Activated gamma-delta T cell (primary cell): Measurements from ENCODE around the gene ZBTB46.
"Not testable (repeated sequence)": the region's sequence is repeated elsewhere in the genome, so short reads cannot be mapped to it uniquely, and the experiment has no call there.

Source experiments
- DNase-seq: peaks from one replicate; lab custom pipeline; 2025; lab: John Stamatoyannopoulos, UW

ZBTB46 gene

DNA sequence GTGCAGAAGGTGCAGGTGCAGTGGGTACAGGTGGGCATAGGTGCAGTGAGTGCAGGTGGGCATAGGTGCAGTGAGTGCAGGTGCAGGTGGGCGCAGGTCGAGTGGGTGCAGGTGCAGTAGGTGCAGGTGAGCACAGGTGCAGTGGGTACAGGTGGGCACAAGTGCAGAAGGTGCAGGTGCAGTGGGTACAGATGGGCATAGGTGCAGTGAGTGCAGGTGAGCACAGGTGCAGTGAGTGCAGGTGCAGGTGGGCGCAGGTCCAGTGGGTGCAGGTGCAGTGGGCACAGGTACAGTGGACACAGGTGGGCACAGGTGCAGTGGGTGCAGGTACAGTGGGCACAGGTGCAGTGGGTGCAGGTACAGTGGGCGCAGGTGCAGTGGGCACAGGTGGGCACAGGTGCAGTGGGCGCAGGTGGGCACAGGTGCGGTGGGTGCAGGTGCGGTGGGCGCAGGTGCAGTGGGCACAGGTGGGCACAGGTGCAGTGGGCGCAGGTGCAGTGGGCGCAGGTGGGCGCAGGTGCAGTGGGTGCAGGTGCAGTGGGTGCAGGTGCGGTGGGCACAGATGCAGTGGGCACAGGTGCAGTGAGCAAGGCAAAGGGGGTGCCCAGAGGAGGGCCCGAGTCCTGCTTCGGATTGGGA is 15.3 kb downstream of the ZBTB46 start:
- DNase-seq, result no peak

DNA sequence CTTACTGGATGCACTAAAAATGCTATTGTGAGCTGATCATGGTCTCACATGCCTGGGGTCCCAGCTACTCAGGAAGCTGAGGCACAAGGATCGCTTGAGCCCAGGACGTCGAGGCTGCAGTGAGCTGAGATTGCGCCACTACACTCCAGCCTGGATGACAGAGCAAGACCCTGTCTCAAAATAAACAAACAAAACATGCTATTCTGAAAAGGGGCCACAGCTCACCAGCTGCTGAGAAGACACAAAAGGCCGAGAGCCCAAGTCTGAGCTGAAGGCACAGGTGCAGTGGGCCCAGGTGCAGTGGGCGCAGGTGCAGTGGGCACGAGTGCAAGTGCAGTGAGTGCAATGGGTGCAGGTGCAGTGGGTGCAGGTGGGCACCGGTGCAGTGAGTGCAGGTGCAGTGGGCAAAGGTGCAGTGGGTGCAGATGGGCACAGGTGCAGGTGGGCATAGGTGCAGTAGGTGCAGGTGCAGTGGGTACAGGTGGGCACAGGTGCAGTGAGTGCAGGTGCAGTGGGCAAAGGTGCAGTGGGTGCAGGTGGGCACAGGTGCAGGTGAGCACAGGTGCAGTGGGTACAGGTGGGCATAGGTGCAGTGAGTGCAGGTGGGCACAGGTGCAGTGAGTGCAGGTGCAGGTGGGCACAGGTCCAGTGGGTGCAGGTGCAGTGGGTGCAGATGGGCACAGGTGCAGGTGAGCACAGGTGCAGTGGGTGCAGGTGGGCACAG is 16.0 kb downstream of the ZBTB46 start:
- no peak for DNase-seq

DNA sequence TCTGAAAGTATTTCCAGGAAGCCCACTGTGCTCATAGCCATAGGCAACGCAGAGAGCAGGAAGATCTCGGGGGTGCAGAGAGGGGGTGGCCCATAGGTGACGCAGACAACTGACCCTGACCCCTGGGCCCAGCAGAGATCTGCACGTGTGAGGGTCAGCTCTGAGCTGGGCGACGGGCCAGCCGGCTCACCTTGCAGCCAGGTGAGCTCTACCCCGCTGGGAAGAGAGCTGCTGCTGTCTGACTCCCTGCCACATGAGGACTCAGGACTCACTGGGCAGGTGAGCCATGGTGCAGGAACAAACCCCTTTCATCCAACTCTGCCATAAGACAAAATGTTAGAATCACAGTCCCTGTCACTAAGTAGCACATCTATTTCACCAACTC is 19.6 kb downstream of the ZBTB46 start:
- no peak for DNase-seq

DNA sequence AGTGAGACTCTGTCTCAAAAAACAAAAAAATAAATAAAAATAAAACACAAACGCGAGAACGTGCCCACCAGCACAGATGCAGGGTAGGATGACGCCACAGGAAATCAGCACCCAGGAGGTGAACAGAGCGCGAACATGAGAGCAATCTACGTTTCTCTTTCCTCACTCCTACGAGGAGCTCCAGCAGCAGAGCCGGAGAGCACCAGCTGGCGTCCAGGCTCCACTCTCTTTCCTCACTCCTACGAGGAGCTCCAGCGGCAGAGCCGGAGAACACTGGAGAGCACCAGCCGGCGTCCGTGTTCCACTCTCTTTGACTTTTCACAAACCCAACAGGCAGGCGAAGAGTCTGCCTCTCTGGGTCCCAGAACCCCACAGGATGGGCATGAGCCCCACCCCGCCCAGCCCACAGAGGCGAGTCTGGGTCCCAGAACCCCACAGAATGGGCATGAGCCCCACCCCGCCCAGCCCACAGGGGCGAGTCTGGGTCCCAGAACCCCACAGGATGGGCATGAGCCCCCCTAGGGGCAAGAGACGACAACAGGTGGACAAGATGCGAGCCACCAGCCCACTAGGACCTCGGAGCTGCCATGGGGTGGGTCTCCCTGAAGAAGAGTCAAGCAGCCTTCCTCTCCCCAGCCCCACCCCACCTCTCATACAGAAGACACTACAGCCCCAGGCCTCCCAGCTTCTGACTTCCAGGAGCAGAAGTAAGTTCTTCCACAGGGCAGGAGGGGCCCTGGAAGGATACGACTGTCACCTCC is 20.2 kb downstream of the ZBTB46 start:
- no peak for DNase-seq

DNA sequence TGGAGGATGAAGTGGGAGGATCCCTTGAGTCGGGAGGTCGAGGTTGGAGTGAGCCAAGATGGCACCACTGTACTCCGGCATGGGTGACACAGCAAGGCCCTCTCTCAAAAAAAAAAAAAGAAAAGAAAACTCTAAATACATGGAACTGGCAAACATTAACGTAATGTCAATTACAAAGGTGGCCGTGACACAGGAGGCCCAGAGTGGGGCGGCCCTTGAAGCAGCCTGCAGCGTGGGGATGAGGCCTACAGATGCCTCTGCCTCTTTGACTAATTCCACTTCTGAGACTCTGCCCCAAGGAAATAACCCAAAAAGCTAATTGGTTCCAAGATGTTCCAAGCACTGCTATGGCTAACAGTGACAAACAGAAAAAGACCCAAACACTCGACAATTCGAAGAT is 21.2 kb downstream of the ZBTB46 start:
- no peak for DNase-seq

DNA sequence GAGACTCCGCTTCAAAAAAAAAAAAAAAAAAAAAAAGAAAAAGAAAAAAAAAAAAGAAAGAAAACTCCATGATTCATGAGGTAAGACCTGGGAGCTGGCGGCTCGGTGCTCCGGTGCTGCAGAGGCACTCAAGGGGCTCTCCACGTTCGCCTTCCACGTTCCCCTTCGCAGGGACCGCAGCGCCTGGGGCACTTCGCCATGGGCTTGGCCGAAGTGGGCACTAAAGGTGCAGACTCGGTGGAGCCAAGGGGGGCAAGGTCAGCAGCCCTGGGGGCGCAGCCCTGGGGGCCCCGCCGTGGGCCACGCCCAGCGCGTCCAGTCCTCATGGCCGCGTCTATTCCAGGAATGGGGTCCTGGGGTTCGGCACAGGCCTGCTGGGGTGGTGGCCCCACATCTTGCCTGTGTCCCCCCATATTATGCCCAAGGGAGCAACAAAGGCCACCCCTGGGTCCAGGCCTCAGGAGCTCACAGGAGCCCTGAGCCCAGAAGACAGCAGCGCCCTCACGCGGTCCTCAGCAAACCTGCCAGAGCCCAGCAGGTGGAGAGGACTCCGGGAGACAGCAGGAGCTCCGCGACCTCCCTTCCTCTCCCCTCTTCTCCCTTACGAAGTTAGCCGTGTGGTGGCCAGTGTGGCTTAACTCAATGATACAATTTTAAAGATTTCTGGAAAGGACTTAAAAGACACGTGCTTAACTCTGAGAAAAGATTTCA is 21.9 kb downstream of the ZBTB46 start:
- no peak for DNase-seq

DNA sequence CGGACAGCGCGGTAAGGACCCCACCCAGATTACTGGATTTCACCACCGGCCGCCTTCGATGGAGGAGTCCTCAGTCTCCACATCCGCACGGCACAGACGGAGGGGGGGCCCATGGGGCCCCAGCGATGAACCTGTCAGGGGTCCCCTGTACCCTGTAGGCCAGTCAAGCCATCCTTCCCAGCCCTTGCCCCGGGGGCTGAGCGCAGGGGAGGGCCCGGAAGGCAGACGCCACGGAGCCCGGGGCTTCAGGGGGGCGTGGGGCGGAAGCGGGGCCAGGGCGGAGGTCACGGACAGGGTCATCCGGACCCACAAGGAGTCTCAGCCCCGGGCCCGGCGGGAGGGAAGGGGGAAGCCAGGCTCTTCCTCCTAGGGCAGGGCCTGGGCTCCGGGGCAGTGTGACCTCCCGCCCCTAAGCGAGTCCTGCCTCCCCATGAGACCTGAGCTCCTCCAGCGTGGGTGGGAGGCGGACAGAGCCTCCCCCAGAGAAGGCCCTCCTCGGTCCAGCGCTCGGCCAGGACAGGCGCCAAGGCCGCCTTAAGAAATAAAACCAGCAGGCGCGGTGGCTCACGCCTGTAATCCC is 22.8 kb downstream of the ZBTB46 start:
- DNase-seq, result no peak

DNA sequence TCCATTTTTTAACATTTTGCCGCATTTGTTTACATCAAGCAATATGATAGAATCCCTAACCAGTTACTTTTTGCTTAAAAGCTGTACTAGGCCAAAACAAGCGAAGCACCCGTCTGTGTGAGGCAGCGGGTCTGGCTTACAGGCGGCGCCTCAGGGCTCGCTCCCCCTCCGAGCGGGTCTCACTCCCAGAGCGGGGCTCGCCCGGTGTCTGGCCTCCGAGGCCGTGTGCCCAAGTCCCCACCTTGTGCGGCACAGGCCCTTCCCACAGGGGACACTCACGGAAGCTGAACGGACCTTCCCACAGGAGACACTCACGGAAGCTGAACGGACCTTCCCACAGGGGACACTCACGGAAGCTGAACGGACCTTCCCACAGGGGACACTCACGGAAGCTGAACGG is 23.4 kb downstream of the ZBTB46 start:
- DNase-seq, result no peak

DNA sequence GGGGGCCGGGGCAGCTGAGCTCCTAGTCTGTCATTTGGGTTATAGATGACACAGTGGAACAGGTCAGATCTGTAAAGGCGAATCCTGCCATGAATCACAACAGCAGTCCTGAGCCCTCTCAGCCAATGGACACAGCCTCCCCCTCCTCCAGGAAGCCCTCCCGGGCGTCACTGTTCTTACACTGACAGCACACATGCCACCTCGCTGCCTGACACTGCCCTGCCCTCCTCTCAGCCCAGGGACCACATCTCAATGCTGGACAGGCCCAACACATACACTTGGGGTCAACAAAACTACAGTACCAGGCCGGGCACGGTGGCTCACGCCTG is 26.8 kb downstream of the ZBTB46 start:
- no peak for DNase-seq

DNA sequence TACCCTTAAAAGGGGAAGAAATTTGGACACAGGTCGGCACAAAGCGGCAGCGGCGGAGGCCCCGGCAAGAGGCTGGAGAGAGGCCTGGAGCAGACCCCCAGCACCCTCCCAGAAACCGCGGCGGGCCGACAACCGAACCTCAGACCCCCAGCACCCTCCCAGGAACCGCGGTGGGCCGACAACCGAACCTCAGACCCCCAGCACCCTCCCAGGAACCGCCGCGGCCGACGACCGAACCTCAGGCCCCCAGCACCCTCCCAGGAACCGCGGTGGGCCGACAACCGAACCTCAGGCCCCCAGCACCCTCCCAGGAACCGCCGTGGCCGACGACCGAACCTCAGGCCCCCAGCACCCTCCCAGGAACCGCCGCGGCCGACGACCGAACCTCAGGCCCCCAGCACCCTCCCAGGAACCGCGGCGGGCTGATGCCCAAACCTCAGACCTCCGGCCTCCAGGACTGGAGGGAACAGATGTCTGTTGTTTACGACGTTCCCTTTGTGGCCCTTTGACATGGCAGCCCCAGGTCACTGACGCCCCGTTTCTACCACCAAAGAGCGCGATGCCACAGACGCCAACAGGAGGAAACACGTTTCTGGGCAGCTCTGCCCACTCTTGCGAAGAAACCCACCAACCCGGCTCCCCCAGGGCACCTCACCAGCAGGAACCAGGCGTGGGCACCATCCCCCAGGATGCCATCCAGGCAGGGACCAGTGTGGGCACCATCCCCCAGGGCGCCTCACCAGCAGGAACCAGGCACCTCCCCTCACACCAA is 28.4 kb downstream of the ZBTB46 start:
- DNase-seq, result no peak

DNA sequence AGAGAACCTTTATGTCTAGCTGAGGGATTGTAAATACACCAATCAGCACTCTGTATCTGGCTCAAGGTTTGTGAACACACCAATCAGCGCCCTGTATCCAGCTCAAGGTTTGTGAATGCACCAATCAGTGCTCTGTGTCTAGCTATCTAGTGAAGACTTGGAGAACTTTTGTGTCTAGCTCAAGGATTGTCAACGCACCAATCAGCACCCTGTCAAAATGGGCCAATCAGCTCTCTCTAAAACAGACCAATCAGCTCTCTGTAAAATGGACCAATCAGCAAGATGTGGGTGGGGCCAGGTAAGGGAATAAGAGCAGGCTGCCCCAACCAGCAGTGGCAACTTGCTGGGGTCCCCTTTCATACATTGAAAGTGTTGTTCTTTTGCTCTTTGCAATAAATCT is 29.9 kb downstream of the ZBTB46 start:
- not testable (repeated sequence) for DNase-seq

DNA sequence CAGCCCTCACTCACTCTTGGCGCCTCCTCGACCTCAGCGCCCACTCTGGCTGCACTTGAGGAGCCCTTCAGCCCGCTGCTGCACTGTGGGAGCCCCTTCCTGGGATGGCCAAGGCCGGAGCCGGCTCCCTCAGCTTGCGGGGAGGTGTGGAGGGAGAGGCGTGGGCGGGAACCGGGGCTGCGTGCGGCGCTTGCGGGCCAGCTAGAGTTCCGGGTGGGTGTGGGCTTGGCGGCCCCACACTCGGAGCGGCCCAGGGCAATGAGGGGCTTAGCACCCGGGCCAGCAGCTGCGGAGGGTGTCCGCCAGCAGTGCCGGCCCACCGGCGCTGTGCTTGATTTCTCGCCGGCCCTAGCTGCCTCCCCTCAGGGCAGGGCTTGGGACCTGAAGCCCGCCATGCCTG is 30.7 kb downstream of the ZBTB46 start:
- not testable (repeated sequence) for DNase-seq

DNA sequence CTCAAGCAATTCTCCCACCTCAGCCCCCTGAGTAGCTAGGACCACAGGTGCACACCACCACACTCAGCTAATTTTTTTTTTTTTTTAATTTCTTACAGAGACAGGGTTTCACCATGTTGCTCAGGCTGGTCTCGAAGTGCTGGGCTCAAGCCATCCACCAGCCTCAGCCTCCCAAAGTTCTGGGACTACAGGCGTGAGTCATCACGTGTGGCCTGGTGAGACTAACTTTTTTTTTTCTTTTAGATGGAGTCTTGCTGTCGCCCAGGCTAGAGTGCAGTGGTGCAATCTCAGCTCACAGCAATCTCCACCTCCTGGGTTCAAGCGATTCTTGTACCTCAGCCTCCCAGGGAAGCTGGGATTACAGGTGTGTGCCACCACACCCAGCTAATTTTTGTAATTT is 31.9 kb downstream of the ZBTB46 start:
- DNase-seq, result not testable (repeated sequence)

DNA sequence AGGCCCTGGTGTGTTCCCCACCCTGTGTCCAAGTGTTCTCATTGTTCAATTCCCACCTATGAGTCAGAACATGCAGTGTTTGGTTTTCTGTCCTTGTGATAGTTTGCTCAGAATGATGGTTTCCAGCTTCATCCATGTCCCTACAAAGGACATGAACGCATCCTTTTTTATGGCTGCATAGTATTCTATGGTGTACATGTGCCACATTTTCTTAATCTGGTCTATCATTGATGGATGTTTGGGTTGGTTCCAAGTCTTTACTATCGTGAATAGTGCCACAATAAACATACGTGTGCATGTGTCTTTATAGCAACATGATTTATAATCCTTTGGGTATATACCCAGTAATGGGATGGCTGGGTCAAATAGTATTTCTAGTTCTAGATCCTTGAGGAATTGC is 33.9 kb downstream of the ZBTB46 start:
- not testable (repeated sequence) for DNase-seq

DNA sequence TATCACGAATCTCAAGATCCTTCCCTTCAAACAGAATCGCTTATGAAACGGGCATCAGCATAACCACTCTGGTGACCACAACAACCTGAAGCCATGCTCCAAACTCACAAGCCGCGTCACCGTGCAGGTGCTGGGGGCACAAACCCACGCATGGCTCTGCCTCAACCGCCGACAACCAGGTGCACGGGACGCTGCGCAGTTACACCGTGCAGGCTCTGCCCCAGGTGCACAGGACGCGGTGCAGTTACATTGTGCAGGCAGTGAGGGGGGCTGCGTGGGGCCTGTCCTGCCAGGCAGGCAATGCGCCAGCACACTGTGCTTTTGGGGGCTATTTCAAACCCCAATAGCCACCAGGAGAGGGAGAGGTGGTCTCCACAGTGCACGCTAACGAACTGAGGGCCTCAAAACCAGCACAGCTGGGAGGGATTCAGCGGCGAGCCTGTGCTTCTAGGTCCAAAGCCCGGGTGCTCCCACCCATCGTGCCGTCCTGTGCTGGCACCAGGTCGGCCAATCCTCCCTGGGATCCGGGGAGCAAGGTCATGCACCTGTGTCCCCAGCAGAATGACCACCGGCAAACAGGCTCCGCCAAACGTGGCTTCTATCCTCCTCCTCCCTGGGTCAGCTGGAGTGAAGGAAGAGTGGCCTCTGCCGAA is 35.8 kb downstream of the ZBTB46 start:
- no peak for DNase-seq

DNA sequence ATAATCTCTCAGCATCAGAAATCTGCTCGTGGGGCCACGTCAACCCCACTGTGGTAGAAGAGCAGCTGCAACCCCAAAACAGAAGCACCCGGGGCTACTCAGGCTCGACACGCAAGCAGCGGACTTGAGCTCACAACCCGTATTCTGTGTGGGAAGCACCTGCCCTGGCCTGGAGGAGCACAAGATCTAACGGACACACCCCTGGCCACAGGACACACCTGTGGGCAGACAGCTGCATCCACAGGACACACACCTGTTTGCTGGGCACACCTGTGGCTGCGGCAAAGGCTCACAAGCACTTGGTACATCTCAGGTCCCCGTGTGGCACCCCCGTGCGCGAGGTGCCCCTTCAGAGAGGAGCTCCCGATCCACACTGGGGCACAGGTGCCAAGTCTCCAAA is 36.5 kb downstream of the ZBTB46 start:
- DNase-seq, result no peak

DNA sequence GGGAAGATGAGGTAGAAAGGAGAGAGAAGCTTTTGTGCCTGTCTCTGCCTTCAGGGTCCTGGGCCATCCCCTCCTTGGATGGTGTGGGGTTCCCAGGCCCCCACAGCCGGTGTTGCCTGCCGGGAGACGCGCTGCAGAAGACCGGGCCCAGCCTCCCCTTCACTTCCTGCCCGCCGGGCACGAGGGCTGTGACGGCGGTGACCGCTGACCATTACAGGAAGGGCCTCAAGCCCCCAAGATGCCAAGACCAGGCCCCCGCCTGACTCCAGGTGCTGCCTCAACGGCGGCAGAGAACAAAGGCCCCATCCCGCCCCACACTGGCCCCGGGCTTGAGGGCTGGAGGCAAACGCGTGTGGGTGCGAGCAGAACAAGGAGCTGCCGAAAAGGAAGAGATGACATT is 38.2 kb downstream of the ZBTB46 start:
- DNase-seq, result no peak

DNA sequence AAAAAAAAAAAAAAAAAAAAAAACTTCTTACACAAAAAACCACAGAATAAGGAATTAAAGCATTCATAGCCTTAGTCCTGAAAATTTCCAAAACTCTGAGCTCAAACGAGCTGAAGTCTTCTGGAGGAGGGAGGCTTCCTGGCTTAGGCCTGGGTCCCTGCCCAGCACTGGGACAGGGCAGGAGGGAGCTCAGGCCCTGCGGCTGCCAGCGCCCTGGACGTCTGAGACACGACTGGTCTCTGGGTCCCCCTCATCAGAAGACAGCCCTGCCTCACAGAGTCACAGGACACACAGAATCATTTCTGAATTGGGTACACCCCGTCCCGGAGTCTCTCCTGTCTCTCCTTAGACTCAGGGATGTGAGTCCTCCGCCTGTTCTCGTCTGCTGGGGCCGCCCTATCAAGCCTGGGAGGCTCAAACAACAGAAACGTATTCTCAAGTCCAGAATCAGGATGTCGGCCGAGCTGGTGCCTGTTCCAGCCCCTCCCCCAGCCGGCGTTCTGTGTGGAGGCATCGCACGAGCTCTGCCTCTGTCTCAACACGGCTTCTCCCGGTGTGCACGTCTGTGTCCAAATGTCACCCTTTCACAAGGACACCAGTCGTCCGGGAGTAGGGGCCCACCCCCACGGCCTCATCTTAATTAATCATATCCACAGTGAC is 39.4 kb downstream of the ZBTB46 start:
- DNase-seq, result no peak

DNA sequence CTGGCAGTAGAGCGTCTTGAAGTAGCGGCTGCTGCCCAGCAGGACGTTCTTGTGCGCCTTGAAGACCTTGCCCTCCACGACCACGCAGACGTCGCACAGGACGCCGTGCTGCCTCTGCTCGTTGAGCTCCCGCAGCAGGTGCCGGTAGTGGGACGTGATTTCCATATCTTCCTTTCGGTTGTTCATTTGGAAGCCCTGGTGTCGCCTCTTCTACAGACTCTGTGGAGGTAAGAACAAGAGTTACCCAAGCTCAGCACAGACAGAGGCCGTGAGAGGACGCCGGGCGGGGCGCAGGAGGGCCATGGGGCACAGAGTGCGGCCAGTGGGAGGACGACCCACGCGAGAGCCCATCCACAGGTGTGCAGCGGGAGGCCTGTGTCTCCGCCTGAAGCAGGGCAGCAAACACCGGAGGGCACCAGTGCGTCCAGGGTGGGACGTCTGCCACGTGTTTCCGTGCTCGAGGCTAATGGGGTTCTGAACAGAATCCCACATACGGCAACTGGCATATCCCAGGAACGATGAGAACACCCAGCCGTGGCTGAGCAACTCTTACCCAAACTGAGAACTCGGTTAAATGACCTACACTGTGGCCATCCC is 40.4 kb downstream of the ZBTB46 start:
- no peak for DNase-seq
